Germinal center (tissue), 1 donor: ENCODE results near the gene ZNF581.

Experiments used
- DNase-seq: peaks from one replicate; pipeline ENCODE4 v3.0.0; 2012; ENCODE audit warnings: mixed read lengths, low spot score

Gene ZNF581

GRCh38 chr19:55626350-55626749, 17.1 kb upstream of the ZNF581 start:
- DNase-seq: no peak

- peak; percentile 60 for DNase-seq
Measured at GRCh38 chr19:55632463-55632834, 11.0 kb upstream of the ZNF581 start.

GRCh38 chr19:55633861-55634260, 9.6 kb upstream of the ZNF581 start:
- no peak for DNase-seq

GRCh38 chr19:55635334-55635717, 8.1 kb upstream of the ZNF581 start:
- DNase-seq: no peak

- no peak for DNase-seq
Measured at GRCh38 chr19:55635856-55636440, 7.5 kb upstream of the ZNF581 start.

GRCh38 chr19:55636723-55637122, 6.7 kb upstream of the ZNF581 start:
- no peak for DNase-seq

GRCh38 chr19:55637534-55637933, 5.9 kb upstream of the ZNF581 start:
- DNase-seq: no peak

GRCh38 chr19:55638864-55639359, 4.5 kb upstream of the ZNF581 start:
- peak; percentile 53 for DNase-seq

GRCh38 chr19:55640043-55640576, 3.3 kb upstream of the ZNF581 start:
- peak; percentile 83 for DNase-seq

GRCh38 chr19:55640577-55641425, 2.6 kb upstream of the ZNF581 start, which contains the start of gene ZNF580:
TSS of gene ZNF580 (plus strand) at chr19:55641002. CDS start at chr19:55642509, 1,507 bp downstream.
- peak; percentile 57 for DNase-seq

GRCh38 chr19:55641426-55642152, 1.9 kb upstream of the ZNF581 start:
- DNase-seq: peak; percentile 38

- DNase-seq: peak; percentile 38
Measured at GRCh38 chr19:55642153-55643002, 1.1 kb upstream of the ZNF581 start.

GRCh38 chr19:55643887-55644176, 383 bp downstream of the ZNF581 start:
- DNase-seq: no peak

GRCh38 chr19:55644191-55644833, 863 bp downstream of the ZNF581 start:
- DNase-seq: no peak

- DNase-seq: peak; percentile 49
Measured at GRCh38 chr19:55644842-55645511, 1.5 kb downstream of the ZNF581 start.

- no peak for DNase-seq
Measured at GRCh38 chr19:55645512-55645881, 2.0 kb downstream of the ZNF581 start.

- peak; percentile 73 for DNase-seq
Measured at GRCh38 chr19:55646889-55647731, 3.7 kb downstream of the ZNF581 start.

- DNase-seq: peak; percentile 54
Measured at GRCh38 chr19:55647732-55648584, 4.5 kb downstream of the ZNF581 start, which contains the start of gene CCDC106. TSS of gene CCDC106 (plus strand) at chr19:55648212. CDS start at chr19:55649047, 835 bp downstream.
